ENCODE data around the gene USP15. TPM values are rescaled to one million over a fixed set of nuclear protein-coding genes. Genes with fewer than 3 reads are reported as not detected.

Gene USP15
- polyA plus RNA-seq (2013, experiment 1 of 4): 30.4 TPM
- 24.5 TPM for polyA plus RNA-seq (2013, experiment 2 of 4)
- 23.4 TPM for polyA plus RNA-seq (2013, experiment 3 of 4)
- polyA plus RNA-seq (2013, experiment 4 of 4): 21.6 TPM

GRCh38 chr12:62259993-62260732 lies at the start of gene USP15:
Gene USP15, plus strand, starts transcription at chr12:62260404. Its CDS starts 11 bp downstream, at chr12:62260415.
- H3K27me3 ChIP-seq (ENCODE audit: control insufficient read depth, insufficient read depth, low read length, poor library complexity, severe bottlenecking): no peaks in the 10 kb centered on the region
- peak within 1 kb of the TSS; percentile 80 for H3K4me3 ChIP-seq (ENCODE audit: insufficient read depth, low read depth, low read length)
- peaks cover 7% of the 10 kb centered on the region for H3K4me1 ChIP-seq (ENCODE audit: control insufficient read depth, insufficient read depth, low read length)
- no peaks in the 10 kb centered on the region for H3K36me3 ChIP-seq (ENCODE audit: control insufficient read depth, insufficient read depth, low read length)
- peak within 1 kb of the TSS; percentile 47 for H3K27ac ChIP-seq (ENCODE audit: insufficient read depth, low read depth, low read length, poor library complexity, severe bottlenecking)
- no peaks in the 10 kb centered on the region for H3K9me3 ChIP-seq (ENCODE audit: control insufficient read depth, low read length)
- WGBS, 2 experiments: 0% methylated on average over 60 to 61 of the region's 61 CpGs

- 49 to 51% methylated on average over 7 of the region's 7 CpGs for WGBS, 2 experiments
- H3K27ac ChIP-seq (ENCODE audit: insufficient read depth, low read depth, low read length, poor library complexity, severe bottlenecking): no peak overlapping the region
- H3K36me3 ChIP-seq (ENCODE audit: control insufficient read depth, insufficient read depth, low read length): no peaks in the 10 kb centered on the region
- no peaks in the 10 kb centered on the region for H3K4me1 ChIP-seq (ENCODE audit: control insufficient read depth, insufficient read depth, low read length)
- no peaks in the 10 kb centered on the region for H3K27me3 ChIP-seq (ENCODE audit: control insufficient read depth, insufficient read depth, low read length, poor library complexity, severe bottlenecking)
- H3K4me3 ChIP-seq (ENCODE audit: insufficient read depth, low read depth, low read length): no peak overlapping the region
- no peaks in the 10 kb centered on the region for H3K9me3 ChIP-seq (ENCODE audit: control insufficient read depth, low read length)
These were observed 49.8 kb upstream of the USP15 start for GRCh38 chr12:62210422-62210821.

- H3K27ac ChIP-seq (ENCODE audit: insufficient read depth, low read depth, low read length, poor library complexity, severe bottlenecking): no peak overlapping the region
- 95 to 96% methylated on average over 3 to 4 of the region's 4 CpGs for WGBS, 2 experiments
These were observed 48.7 kb upstream of the USP15 start for GRCh38 chr12:62211510-62211909.

GRCh38 chr12:62214846-62215245 lies 45.4 kb upstream of the USP15 start:
- Histone ChIP-seq H3K27ac (ENCODE audit: insufficient read depth, low read depth, low read length, poor library complexity, severe bottlenecking) (no peak overlapping the region), H3K4me3 (ENCODE audit: insufficient read depth, low read depth, low read length) (no peak overlapping the region)

More at GRCh38 chr12:62211510-62211909, 48.7 kb upstream of the USP15 start:
- Histone ChIP-seq H3K4me3 (ENCODE audit: insufficient read depth, low read depth, low read length) (no peak overlapping the region), H3K9me3 (ENCODE audit: control insufficient read depth, low read length) (no peaks in the 10 kb centered on the region), H3K4me1 (ENCODE audit: control insufficient read depth, insufficient read depth, low read length) (no peaks in the 10 kb centered on the region), H3K36me3 (ENCODE audit: control insufficient read depth, insufficient read depth, low read length) (no peaks in the 10 kb centered on the region), H3K27me3 (ENCODE audit: control insufficient read depth, insufficient read depth, low read length, poor library complexity, severe bottlenecking) (no peaks in the 10 kb centered on the region)

GRCh38 chr12:62215506-62215905 lies 44.7 kb upstream of the USP15 start:
- Histone ChIP-seq H3K9me3 (ENCODE audit: control insufficient read depth, low read length) (no peaks in the 10 kb centered on the region), H3K4me1 (ENCODE audit: control insufficient read depth, insufficient read depth, low read length) (no peaks in the 10 kb centered on the region), H3K27me3 (ENCODE audit: control insufficient read depth, insufficient read depth, low read length, poor library complexity, severe bottlenecking) (no peaks in the 10 kb centered on the region), H3K27ac (ENCODE audit: insufficient read depth, low read depth, low read length, poor library complexity, severe bottlenecking) (no peak overlapping the region), H3K36me3 (ENCODE audit: control insufficient read depth, insufficient read depth, low read length) (no peaks in the 10 kb centered on the region), H3K4me3 (ENCODE audit: insufficient read depth, low read depth, low read length) (no peak overlapping the region)
- WGBS, 2 experiments: 95% methylated on average over 2 of the region's 2 CpGs; no CpG with 5 or more reads in 1 of the 2 experiments

More at GRCh38 chr12:62214846-62215245, 45.4 kb upstream of the USP15 start:
- H3K9me3 ChIP-seq (ENCODE audit: control insufficient read depth, low read length): no peaks in the 10 kb centered on the region
- no peaks in the 10 kb centered on the region for H3K4me1 ChIP-seq (ENCODE audit: control insufficient read depth, insufficient read depth, low read length)
- no peaks in the 10 kb centered on the region for H3K36me3 ChIP-seq (ENCODE audit: control insufficient read depth, insufficient read depth, low read length)
- H3K27me3 ChIP-seq (ENCODE audit: control insufficient read depth, insufficient read depth, low read length, poor library complexity, severe bottlenecking): no peaks in the 10 kb centered on the region

- no peaks in the 10 kb centered on the region for H3K36me3 ChIP-seq (ENCODE audit: control insufficient read depth, insufficient read depth, low read length)
- no peaks in the 10 kb centered on the region for H3K4me1 ChIP-seq (ENCODE audit: control insufficient read depth, insufficient read depth, low read length)
- H3K9me3 ChIP-seq (ENCODE audit: control insufficient read depth, low read length): no peaks in the 10 kb centered on the region
- no peak overlapping the region for H3K4me3 ChIP-seq (ENCODE audit: insufficient read depth, low read depth, low read length)
- H3K27ac ChIP-seq (ENCODE audit: insufficient read depth, low read depth, low read length, poor library complexity, severe bottlenecking): no peak overlapping the region
- H3K27me3 ChIP-seq (ENCODE audit: control insufficient read depth, insufficient read depth, low read length, poor library complexity, severe bottlenecking): no peaks in the 10 kb centered on the region
- WGBS, 2 experiments: 88 to 96% methylated on average over 6 of the region's 6 CpGs
These were observed 42.6 kb upstream of the USP15 start for GRCh38 chr12:62217466-62218194.

GRCh38 chr12:62221107-62221506 lies 39.1 kb upstream of the USP15 start:
- Histone ChIP-seq H3K4me3 (ENCODE audit: insufficient read depth, low read depth, low read length) (no peak overlapping the region), H3K9me3 (ENCODE audit: control insufficient read depth, low read length) (no peaks in the 10 kb centered on the region), H3K4me1 (ENCODE audit: control insufficient read depth, insufficient read depth, low read length) (no peaks in the 10 kb centered on the region), H3K36me3 (ENCODE audit: control insufficient read depth, insufficient read depth, low read length) (no peaks in the 10 kb centered on the region), H3K27ac (ENCODE audit: insufficient read depth, low read depth, low read length, poor library complexity, severe bottlenecking) (no peak overlapping the region), H3K27me3 (ENCODE audit: control insufficient read depth, insufficient read depth, low read length, poor library complexity, severe bottlenecking) (no peaks in the 10 kb centered on the region)

GRCh38 chr12:62224601-62225000 lies 35.6 kb upstream of the USP15 start:
- Histone ChIP-seq H3K27ac (ENCODE audit: insufficient read depth, low read depth, low read length, poor library complexity, severe bottlenecking) (no peak overlapping the region), H3K27me3 (ENCODE audit: control insufficient read depth, insufficient read depth, low read length, poor library complexity, severe bottlenecking) (no peaks in the 10 kb centered on the region), H3K9me3 (ENCODE audit: control insufficient read depth, low read length) (no peaks in the 10 kb centered on the region), H3K4me3 (ENCODE audit: insufficient read depth, low read depth, low read length) (no peak overlapping the region), H3K4me1 (ENCODE audit: control insufficient read depth, insufficient read depth, low read length) (no peaks in the 10 kb centered on the region), H3K36me3 (ENCODE audit: control insufficient read depth, insufficient read depth, low read length) (no peaks in the 10 kb centered on the region)
- WGBS, 2 experiments: 92 to 100% methylated on average over 1 of the region's 3 CpGs

- Histone ChIP-seq H3K4me1 (ENCODE audit: control insufficient read depth, insufficient read depth, low read length) (no peaks in the 10 kb centered on the region), H3K27ac (ENCODE audit: insufficient read depth, low read depth, low read length, poor library complexity, severe bottlenecking) (no peak overlapping the region), H3K9me3 (ENCODE audit: control insufficient read depth, low read length) (no peaks in the 10 kb centered on the region), H3K27me3 (ENCODE audit: control insufficient read depth, insufficient read depth, low read length, poor library complexity, severe bottlenecking) (no peaks in the 10 kb centered on the region), H3K4me3 (ENCODE audit: insufficient read depth, low read depth, low read length) (no peak overlapping the region), H3K36me3 (ENCODE audit: control insufficient read depth, insufficient read depth, low read length) (no peaks in the 10 kb centered on the region)
- WGBS, 2 experiments: 89 to 97% methylated on average over 2 of the region's 2 CpGs
These were observed 33.1 kb upstream of the USP15 start for GRCh38 chr12:62227091-62227490.

GRCh38 chr12:62230652-62231051 lies 29.6 kb upstream of the USP15 start:
- no peaks in the 10 kb centered on the region for H3K4me1 ChIP-seq (ENCODE audit: control insufficient read depth, insufficient read depth, low read length)
- H3K4me3 ChIP-seq (ENCODE audit: insufficient read depth, low read depth, low read length): no peak overlapping the region
- no peaks in the 10 kb centered on the region for H3K36me3 ChIP-seq (ENCODE audit: control insufficient read depth, insufficient read depth, low read length)
- 87 to 95% methylated on average over 2 of the region's 2 CpGs for WGBS, 2 experiments
- no peaks in the 10 kb centered on the region for H3K27me3 ChIP-seq (ENCODE audit: control insufficient read depth, insufficient read depth, low read length, poor library complexity, severe bottlenecking)
- H3K27ac ChIP-seq (ENCODE audit: insufficient read depth, low read depth, low read length, poor library complexity, severe bottlenecking): no peak overlapping the region
- no peaks in the 10 kb centered on the region for H3K9me3 ChIP-seq (ENCODE audit: control insufficient read depth, low read length)

Measured in ectodermal cell (in vitro differentiated cells).